Upper lobe of left lung (tissue), 4 donors: ENCODE measurements around the gene PIK3R6.

Experiments
- EP300 ChIP-seq, 4 donors: sonication (generic); formaldehyde crosslinking; IDR thresholded peaks; one replicate each; pipeline ENCODE4 v1.5.1; 2017; ENCODE audit warnings: antibody characterized with exemption in 4 of 4, control low read depth in 2 of 4
- POLR2A ChIP-seq, 4 donors: fragments of 450-650 bp; IDR thresholded peaks; one replicate each; pipeline ENCODE4 v1.5.1; 2016 to 2017; ENCODE audit warnings: antibody characterized with exemption in 4 of 4, mild to moderate bottlenecking in 2 of 4
- POLR2AphosphoS5 ChIP-seq, 2 donors: sonication (generic); formaldehyde crosslinking; IDR thresholded peaks; one replicate each; pipeline ENCODE4 v1.5.1; 2017; ENCODE audit warnings: antibody characterized with exemption in 2 of 2
- TF ChIP-seq, protein P1 (sequence below), 6 experiments: fragments of 450-650 bp in 4 of 6; fragments of 200-600 bp in 2 of 6; sonication (generic) in 2 of 6; IDR thresholded peaks; one replicate each; pipeline ENCODE4 v1.5.1; 2016 to 2019; ENCODE audit warnings: antibody characterized with exemption in 6 of 6

DNA sequence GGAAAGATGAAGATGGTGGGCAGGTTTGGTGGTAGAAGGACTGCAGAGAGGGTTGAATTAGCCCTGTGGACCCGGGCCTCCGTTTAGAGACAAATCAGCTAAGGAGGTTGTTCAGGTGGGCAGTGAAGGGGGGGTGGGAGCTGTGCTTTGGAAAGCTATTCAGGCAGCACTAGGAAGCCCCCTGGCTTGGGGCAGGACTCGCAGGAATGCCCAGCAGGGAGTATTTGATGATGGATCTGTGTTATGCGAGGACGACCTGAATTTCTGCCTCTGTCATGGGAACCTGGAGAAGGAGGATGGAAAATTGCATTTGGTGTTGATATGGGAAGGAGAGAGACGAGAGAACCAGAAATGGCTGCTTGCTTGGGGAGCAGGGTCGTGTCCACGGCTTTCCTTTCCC lies 112.6 kb downstream of the PIK3R6 start:
- TF ChIP-seq, protein P1, sequence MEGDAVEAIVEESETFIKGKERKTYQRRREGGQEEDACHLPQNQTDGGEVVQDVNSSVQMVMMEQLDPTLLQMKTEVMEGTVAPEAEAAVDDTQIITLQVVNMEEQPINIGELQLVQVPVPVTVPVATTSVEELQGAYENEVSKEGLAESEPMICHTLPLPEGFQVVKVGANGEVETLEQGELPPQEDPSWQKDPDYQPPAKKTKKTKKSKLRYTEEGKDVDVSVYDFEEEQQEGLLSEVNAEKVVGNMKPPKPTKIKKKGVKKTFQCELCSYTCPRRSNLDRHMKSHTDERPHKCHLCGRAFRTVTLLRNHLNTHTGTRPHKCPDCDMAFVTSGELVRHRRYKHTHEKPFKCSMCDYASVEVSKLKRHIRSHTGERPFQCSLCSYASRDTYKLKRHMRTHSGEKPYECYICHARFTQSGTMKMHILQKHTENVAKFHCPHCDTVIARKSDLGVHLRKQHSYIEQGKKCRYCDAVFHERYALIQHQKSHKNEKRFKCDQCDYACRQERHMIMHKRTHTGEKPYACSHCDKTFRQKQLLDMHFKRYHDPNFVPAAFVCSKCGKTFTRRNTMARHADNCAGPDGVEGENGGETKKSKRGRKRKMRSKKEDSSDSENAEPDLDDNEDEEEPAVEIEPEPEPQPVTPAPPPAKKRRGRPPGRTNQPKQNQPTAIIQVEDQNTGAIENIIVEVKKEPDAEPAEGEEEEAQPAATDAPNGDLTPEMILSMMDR (IDR thresholded peaks at IDR 0.05): no peak
- TF ChIP-seq POLR2AphosphoS5 (IDR thresholded peaks at IDR 0.05): no peak
- TF ChIP-seq POLR2A (IDR thresholded peaks at IDR 0.05): no peak
- TF ChIP-seq EP300 (IDR thresholded peaks at IDR 0.05): no peak
